Fibroblast of lung (primary cell): ENCODE measurements around the gene TMEM135.

Experiments used
- CTCF ChIP-seq, 2 donors: IDR thresholded peaks in 1 of 2; conservative IDR thresholded peaks in 1 of 2; 1 replicate in 1 of 2; 2 replicates in 1 of 2; pipeline ENCODE4 v1.5.1; 2011 to 2012; ENCODE audit warnings: low read length in 2 of 2, control low read depth in 1 of 2, inconsistent platforms in 1 of 2, low read depth in 1 of 2, mild to moderate bottlenecking in 1 of 2
- EZH2 ChIP-seq: IDR thresholded peaks from 2 replicates; pipeline ENCODE4 v1.5.1; 2012; ENCODE audit warnings: low read length, control low read depth, mild to moderate bottlenecking; ENCODE audit errors: missing control alignments

GRCh38 chr11:87141980-87142514 is 104.3 kb downstream of the TMEM135 start:
- TF ChIP-seq CTCF (conservative IDR thresholded peaks at IDR 0.05 in 1 of 2, IDR thresholded peaks at IDR 0.05 in 1 of 2; ENCODE audit: low read depth in 1 of 2, low read length in 2 of 2) (no peak), EZH2 (no peak)
